Gastrocnemius medialis (tissue), 4 donors: ENCODE results near the gene PTPRM.

Source experiments
- CTCF ChIP-seq, 5 experiments: fragments of 450-650 bp in 3 of 5; fragments of 200-600 bp in 2 of 5; sonication (generic) in 2 of 5; IDR thresholded peaks in 4 of 5; conservative IDR thresholded peaks in 1 of 5; 1 replicate in 4 of 5; 2 replicates in 1 of 5; pipeline ENCODE4 v1.5.1; 2016 to 2019; ENCODE audit warnings: antibody characterized with exemption in 5 of 5, mild to moderate bottlenecking in 3 of 5, moderate library complexity in 3 of 5
- POLR2A ChIP-seq, 2 donors: fragments of 450-650 bp; IDR thresholded peaks; one replicate each; pipeline ENCODE4 v1.6.1; 2017; ENCODE audit warnings: antibody characterized with exemption in 2 of 2, mild to moderate bottlenecking in 2 of 2, moderate library complexity in 2 of 2

- no peak for TF ChIP-seq CTCF (IDR thresholded peaks at IDR 0.05 in 4 of 5, conservative IDR thresholded peaks at IDR 0.05 in 1 of 5)
- no peak for TF ChIP-seq POLR2A (IDR thresholded peaks at IDR 0.05)
Observed at GRCh38 chr18:7686278-7686677, 119.2 kb downstream of the PTPRM start.
